ENCODE measurements around the gene KSR2. TPM values are rescaled to one million over a fixed set of nuclear protein-coding genes. Genes with fewer than 3 reads are reported as not detected.
"Not testable (repeated sequence)": the region's sequence is repeated elsewhere in the genome, so short reads cannot be mapped to it uniquely, and the experiment has no call there.

KSR2 gene
- total RNA-seq, 1 donor from 2014 or later, result 0.25 TPM

DNA sequence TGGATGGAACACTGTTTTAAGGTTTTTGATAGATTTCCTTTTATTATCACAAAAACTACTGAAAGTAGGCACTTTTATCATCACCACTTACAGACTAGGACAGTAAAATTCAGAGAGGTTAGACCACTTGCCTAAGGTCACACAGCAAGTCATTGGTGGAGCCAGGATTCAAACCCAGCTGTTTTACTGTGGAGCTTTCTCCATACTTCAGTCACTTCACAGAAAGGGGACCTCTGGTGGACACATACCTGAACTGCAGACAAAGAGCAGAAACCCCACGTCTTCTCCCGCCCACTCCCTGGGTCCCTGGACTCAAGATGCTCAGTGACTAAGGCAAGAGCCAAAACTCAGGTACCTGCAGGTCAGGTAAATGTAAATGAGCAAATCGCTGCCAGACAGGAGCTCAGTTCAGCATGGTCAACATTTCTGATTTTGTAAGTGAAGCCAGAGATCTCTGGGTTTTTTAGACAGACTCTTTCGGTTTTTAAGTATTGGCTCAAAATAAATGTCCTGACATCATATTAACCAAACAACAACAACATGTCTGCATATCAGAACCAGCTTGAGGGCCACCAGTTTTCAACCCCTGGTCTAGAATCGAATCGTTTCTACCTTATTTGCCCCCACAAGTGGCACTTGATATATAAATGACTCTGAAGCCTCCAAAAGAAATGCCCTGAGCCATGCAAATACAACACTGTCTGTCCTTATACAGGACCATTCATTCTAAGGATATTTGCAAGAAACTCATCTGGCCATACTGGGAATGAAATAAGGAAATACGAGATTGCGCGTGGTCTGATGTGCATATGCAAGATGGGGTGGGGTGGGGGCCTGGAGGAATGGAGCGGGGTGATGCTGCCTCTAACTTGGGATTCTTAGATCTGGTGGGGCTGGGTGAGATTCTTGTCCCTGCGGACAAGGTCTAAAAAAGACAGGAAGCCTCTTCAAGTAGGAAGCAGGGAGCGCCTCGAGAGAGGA is 110.9 kb downstream of the KSR2 start:
- Histone ChIP-seq H3K4me1 (no peaks in the 10 kb centered on the region), H3K27me3 (no peaks in the 10 kb centered on the region), H3K36me3 (no peaks in the 10 kb centered on the region), H3K27ac (no peak overlapping the region), H3K4me3 (no peak overlapping the region), H3K9me3 (no peaks in the 10 kb centered on the region)
- intact Hi-C loops (cut with DNase I), result no loop called here
- no peak for DNase-seq (ENCODE audit: extremely low spot score in 2 of 2)
- TF ChIP-seq POLR2AphosphoS5 (IDR thresholded peaks at IDR 0.05; ENCODE audit: insufficient read depth in 1 of 2, low read depth in 1 of 2) (no peak), POLR2A (IDR thresholded peaks at IDR 0.05) (no peak)
- TF ChIP-seq, protein P1, sequence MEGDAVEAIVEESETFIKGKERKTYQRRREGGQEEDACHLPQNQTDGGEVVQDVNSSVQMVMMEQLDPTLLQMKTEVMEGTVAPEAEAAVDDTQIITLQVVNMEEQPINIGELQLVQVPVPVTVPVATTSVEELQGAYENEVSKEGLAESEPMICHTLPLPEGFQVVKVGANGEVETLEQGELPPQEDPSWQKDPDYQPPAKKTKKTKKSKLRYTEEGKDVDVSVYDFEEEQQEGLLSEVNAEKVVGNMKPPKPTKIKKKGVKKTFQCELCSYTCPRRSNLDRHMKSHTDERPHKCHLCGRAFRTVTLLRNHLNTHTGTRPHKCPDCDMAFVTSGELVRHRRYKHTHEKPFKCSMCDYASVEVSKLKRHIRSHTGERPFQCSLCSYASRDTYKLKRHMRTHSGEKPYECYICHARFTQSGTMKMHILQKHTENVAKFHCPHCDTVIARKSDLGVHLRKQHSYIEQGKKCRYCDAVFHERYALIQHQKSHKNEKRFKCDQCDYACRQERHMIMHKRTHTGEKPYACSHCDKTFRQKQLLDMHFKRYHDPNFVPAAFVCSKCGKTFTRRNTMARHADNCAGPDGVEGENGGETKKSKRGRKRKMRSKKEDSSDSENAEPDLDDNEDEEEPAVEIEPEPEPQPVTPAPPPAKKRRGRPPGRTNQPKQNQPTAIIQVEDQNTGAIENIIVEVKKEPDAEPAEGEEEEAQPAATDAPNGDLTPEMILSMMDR (IDR thresholded peaks at IDR 0.05), result no peak

DNA sequence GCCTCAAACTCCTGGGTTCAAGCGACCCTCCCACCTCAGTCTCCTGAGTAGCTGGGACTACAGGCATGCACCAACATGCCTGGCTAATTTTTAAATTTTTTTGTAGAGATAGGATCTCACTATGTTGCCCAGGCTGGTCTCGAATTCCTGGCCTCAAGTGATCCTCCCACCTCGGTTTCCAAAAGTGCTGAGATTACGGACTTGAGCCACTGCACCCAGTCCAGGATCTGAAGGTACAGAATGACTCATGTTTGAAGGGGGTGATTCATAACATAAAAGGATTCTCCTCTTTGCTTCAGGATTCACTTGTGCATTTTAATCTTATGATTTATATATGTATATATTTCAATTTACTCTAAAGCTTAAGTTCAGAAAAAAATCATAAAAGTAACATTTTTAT is 111.7 kb downstream of the KSR2 start:
- H3K4me1 ChIP-seq; H3K27me3 ChIP-seq; DNase-seq (ENCODE audit: extremely low spot score in 2 of 2); H3K36me3 ChIP-seq; H3K27ac ChIP-seq; H3K9me3 ChIP-seq; H3K4me3 ChIP-seq; intact Hi-C loops (cut with DNase I): not testable (repeated sequence)

DNA sequence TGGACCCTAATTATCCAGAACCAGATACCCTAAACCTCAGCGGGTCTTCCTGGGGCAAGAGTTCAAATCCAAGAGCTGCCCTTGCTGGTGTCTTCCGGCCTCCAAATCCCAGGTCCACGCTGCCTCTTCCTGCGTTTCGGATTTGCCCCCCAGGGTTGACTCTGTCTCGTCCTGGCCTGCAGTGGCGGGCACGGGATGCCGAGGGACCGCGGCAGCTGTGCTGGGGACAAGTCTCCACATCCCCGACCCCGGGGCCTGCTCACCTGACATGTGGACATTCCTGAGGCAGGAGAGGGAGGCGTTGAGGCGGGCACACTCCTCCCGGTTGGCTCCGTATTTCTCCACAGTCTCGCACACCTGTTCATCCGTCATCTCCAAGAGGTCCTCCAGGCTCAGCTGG is 113.6 kb downstream of the KSR2 start:
- intact Hi-C loops (cut with DNase I), result no loop called here
- no peak overlapping the region for H3K27ac ChIP-seq
- H3K27me3 ChIP-seq, result no peaks in the 10 kb centered on the region
- DNase-seq (ENCODE audit: extremely low spot score in 2 of 2), result no peak
- no peaks in the 10 kb centered on the region for H3K4me1 ChIP-seq
- H3K36me3 ChIP-seq, result no peaks in the 10 kb centered on the region
- TF ChIP-seq POLR2A (IDR thresholded peaks at IDR 0.05), result no peak
- TF ChIP-seq, protein P1 (IDR thresholded peaks at IDR 0.05), result no peak
- no peak for TF ChIP-seq POLR2AphosphoS5 (IDR thresholded peaks at IDR 0.05; ENCODE audit: insufficient read depth in 1 of 2, low read depth in 1 of 2)
- no peaks in the 10 kb centered on the region for H3K9me3 ChIP-seq
- no peak overlapping the region for H3K4me3 ChIP-seq

DNA sequence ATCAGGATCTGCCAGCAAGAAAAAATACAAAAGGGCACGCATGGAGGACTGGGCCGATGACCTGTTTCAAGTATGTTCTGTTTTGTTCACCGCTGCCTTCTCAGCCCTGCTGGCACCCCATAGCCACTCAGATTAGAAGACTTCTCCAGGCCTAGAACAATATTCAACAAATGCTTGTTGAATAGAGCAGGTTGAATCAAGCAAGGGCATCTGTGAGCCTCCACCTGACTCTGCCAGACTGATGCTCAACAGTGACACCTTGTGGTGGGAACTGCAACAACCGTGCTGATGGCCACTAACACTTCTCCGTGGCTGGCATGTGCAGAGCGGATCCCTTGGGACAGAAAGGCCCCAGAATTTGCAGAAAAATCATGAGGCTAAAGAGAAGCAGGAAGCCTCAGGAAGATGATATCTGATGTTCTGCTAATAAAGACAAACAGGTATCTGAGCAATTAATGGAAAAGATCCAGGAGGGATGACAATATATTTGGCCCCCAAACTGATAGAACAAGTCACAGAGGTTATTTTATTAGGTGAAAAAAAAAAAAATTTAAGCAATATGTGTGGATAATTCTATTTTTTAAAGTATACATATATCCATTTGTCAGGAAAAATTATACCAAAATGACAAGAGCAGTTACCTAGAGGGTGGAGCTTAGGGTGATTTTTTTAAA is 114.3 kb downstream of the KSR2 start:
- Histone ChIP-seq H3K4me1 (no peaks in the 10 kb centered on the region), H3K27me3 (no peaks in the 10 kb centered on the region), H3K36me3 (no peaks in the 10 kb centered on the region), H3K27ac (no peak overlapping the region), H3K4me3 (no peak overlapping the region), H3K9me3 (no peaks in the 10 kb centered on the region)
- TF ChIP-seq, protein P1 (IDR thresholded peaks at IDR 0.05), result peak in 1 of 3 experiments; percentile 28
- no peak for TF ChIP-seq POLR2AphosphoS5 (IDR thresholded peaks at IDR 0.05; ENCODE audit: insufficient read depth in 1 of 2, low read depth in 1 of 2)
- TF ChIP-seq POLR2A (IDR thresholded peaks at IDR 0.05), result no peak
- intact Hi-C loops (cut with DNase I), result no loop called here
- DNase-seq (ENCODE audit: extremely low spot score in 2 of 2), result no peak

DNA sequence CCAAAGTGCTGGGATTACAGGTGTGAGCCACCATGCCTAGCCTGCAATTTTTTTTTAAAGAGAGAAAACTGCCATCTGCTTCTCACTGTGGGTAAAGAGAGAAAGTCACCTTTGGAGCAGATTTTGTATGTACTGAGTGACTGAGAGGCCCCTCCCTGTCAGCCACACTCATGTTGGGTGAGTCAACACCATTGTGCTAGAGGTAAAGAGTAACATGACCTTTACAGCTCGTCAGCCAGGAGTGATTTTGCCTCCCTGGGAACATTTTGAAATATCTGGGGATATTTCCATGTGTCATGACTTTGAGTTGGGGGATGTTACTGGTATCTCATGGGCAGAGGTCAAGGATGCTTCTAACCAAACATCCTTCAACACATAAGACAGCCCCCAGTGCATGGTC is 115.2 kb downstream of the KSR2 start:
- intact Hi-C loops (cut with DNase I), result no loop called here
- Histone ChIP-seq H3K36me3 (no peaks in the 10 kb centered on the region), H3K4me3 (no peak overlapping the region), H3K27ac (no peak overlapping the region), H3K9me3 (no peaks in the 10 kb centered on the region), H3K27me3 (no peaks in the 10 kb centered on the region), H3K4me1 (no peaks in the 10 kb centered on the region)
- DNase-seq (ENCODE audit: extremely low spot score in 2 of 2), result no peak
- TF ChIP-seq POLR2A (IDR thresholded peaks at IDR 0.05) (no peak), POLR2AphosphoS5 (IDR thresholded peaks at IDR 0.05; ENCODE audit: insufficient read depth in 1 of 2, low read depth in 1 of 2) (peak in 1 of 2 donors; percentile 42)
